ENCODE measurements around the gene DUS1L.

DUS1L gene

DNA sequence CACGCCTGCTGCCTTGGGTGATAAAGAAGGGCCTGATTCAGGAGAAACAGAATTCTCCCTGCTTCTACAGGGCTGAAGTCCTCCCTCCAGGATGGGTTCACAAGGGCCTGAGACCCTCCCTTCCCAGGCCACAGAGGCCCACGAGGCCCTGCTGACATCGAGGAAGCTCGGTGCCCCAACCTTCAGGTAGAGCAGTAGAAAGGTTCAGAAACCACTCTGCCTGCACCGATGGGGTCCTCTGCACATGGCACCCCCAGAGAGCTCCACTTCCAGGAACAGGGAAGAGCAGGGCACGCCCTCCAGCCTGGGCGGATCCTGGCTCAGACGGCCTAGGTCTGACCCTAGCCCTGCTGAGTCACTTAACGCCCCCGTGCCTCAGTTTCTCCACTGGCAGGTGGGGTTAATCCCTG lies 43.7 kb downstream of the DUS1L start:
- H2AFZ ChIP-seq (ENCODE audit: low read length) = peak overlapping the region; percentile 93; the same call in 1 of the 2 replicates

DNA sequence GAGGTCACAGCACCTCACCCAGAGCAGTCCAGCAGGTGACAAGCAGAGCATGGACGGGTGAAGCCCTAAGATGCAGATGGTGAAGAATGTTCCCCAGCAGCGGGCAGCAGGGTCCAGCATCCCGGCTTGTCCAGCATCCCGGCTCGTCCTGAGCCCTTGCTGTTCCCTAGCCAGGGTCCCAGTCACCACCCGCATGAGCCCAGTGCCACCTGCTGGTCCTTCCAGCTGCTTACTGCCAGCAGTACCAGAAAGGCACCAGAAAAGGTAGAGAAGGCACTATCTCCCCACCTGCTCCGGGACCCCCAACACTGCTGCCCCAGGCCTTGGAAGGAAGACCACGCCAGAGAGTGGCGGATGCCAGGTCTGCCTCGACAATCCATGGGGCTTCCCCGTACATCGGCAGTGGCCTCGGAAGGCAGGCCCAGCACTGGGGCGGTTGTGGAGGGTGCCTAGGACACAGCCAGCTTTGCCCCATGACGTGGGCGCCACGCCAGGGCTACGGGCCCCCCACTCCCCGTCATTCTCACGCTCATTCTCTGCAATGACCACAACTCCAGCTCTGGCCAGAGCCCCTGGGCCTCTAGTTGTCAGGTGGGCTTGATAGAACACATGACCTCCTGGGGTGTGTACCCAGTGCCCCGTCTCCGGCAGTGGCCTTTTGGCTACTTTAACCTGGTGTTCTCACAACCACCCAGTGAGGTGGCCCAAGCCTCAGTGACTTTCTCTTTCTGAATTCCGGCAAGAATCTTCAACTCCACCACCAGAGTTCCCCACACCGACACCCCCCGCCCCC lies 44.3 kb downstream of the DUS1L start:
- Histone ChIP-seq H3K4me1 (ENCODE audit: low read length) (peaks cover 9% of the 10 kb centered on the region), H4K20me1 (ENCODE audit: insufficient read depth, low read length) (no peaks in the 10 kb centered on the region), H3K4me3 (ENCODE audit: low read length) (peak overlapping the region; percentile 100), H3K9me3 (replicated peaks; ENCODE audit: insufficient read depth, low read length) (no peaks in the 10 kb centered on the region), H3K27me3 (replicated peaks; ENCODE audit: insufficient read depth, low read length) (no peaks in the 10 kb centered on the region), H3K79me2 (ENCODE audit: low read length) (peaks cover 39% of the 10 kb centered on the region), H3K4me2 (ENCODE audit: low read depth, low read length) (peak overlapping the region; percentile 98), H3K9me2 (replicated peaks; ENCODE audit: insufficient read depth, low read length) (no peaks in the 10 kb centered on the region), H2AFZ (ENCODE audit: low read length) (no peak overlapping the region), H3K9ac (ENCODE audit: low read length) (peak overlapping the region; percentile 92; the same call in 1 of the 2 replicates), H3F3A (ENCODE audit: insufficient read depth, low read length) (peaks cover 13% of the 10 kb centered on the region), H3K27ac (ENCODE audit: low read length) (peak overlapping the region; percentile 4; the same call in 1 of the 2 replicates), H3K36me3 (replicated peaks; ENCODE audit: insufficient read depth, low read length) (no peaks in the 10 kb centered on the region)
- DNase-seq = peak; percentile 54
- TF ChIP-seq, protein P1, sequence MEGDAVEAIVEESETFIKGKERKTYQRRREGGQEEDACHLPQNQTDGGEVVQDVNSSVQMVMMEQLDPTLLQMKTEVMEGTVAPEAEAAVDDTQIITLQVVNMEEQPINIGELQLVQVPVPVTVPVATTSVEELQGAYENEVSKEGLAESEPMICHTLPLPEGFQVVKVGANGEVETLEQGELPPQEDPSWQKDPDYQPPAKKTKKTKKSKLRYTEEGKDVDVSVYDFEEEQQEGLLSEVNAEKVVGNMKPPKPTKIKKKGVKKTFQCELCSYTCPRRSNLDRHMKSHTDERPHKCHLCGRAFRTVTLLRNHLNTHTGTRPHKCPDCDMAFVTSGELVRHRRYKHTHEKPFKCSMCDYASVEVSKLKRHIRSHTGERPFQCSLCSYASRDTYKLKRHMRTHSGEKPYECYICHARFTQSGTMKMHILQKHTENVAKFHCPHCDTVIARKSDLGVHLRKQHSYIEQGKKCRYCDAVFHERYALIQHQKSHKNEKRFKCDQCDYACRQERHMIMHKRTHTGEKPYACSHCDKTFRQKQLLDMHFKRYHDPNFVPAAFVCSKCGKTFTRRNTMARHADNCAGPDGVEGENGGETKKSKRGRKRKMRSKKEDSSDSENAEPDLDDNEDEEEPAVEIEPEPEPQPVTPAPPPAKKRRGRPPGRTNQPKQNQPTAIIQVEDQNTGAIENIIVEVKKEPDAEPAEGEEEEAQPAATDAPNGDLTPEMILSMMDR (IDR thresholded peaks at IDR 0.05; ENCODE audit: low read length) = peak; percentile 72
- no peak for TF ChIP-seq EZH2 (optimal IDR thresholded peaks at IDR 0.05; ENCODE audit: low read depth, low read length)

More for the DNA sequence above, 43.7 kb downstream of the DUS1L start:
- H4K20me1 ChIP-seq (ENCODE audit: insufficient read depth, low read length) = no peaks in the 10 kb centered on the region
- no peak for DNase-seq
- TF ChIP-seq EZH2 (optimal IDR thresholded peaks at IDR 0.05; ENCODE audit: low read depth, low read length) (no peak), EZH2phosphoT487 (IDR thresholded peaks at IDR 0.05; ENCODE audit: low read length) (no peak)
- TF ChIP-seq, protein P1 (IDR thresholded peaks at IDR 0.05; ENCODE audit: low read length) = no peak
- H3K79me2 ChIP-seq (ENCODE audit: low read length) = peaks cover 39% of the 10 kb centered on the region
- peak overlapping the region; percentile 100 for H3K4me3 ChIP-seq (ENCODE audit: low read length)
- H3K9ac ChIP-seq (ENCODE audit: low read length) = peak overlapping the region; percentile 92
- H3K4me2 ChIP-seq (ENCODE audit: low read depth, low read length) = peak overlapping the region; percentile 98
- H3F3A ChIP-seq (ENCODE audit: insufficient read depth, low read length) = peaks cover 13% of the 10 kb centered on the region
- H3K4me1 ChIP-seq (ENCODE audit: low read length) = peaks cover 9% of the 10 kb centered on the region
- peak overlapping the region; percentile 4; the same call in 1 of the 2 replicates for H3K27ac ChIP-seq (ENCODE audit: low read length)
- no peaks in the 10 kb centered on the region for H3K9me3 ChIP-seq (replicated peaks; ENCODE audit: insufficient read depth, low read length)
- no peaks in the 10 kb centered on the region for H3K27me3 ChIP-seq (replicated peaks; ENCODE audit: insufficient read depth, low read length)
- no peaks in the 10 kb centered on the region for H3K9me2 ChIP-seq (replicated peaks; ENCODE audit: insufficient read depth, low read length)
- no peaks in the 10 kb centered on the region for H3K36me3 ChIP-seq (replicated peaks; ENCODE audit: insufficient read depth, low read length)

DNA sequence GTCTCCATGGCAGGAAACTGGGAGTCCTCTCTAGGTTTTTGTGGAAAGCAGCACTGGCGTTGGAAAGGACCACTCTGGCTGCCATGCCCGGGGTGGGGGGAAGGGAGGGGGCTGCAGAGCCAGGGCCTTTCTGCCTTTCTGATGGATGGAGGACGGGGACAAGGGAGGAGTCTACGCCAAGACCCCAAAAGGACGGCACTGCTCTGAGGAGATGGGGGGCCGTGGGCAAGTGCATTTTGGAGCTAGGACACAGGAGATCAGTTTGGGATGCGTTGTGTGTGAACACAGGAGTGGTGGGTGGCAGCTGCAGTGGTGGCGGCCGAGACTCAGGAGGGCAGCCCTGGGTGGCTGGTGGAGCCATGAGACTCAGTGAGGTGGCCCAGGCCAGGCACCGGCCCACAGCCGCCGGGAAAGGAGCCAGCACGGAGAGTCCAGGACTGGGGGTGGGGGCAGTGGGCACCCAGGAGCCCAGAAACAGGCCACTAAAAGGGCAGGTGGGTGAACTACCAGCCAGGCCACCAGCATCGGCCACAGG lies 45.0 kb downstream of the DUS1L start:
- Histone ChIP-seq H3K4me3 (ENCODE audit: low read length) (no peak overlapping the region), H3K27me3 (replicated peaks; ENCODE audit: insufficient read depth, low read length) (no peaks in the 10 kb centered on the region), H3K36me3 (replicated peaks; ENCODE audit: insufficient read depth, low read length) (no peaks in the 10 kb centered on the region), H3K9me3 (replicated peaks; ENCODE audit: insufficient read depth, low read length) (no peaks in the 10 kb centered on the region), H3K9ac (ENCODE audit: low read length) (no peak overlapping the region), H3K27ac (ENCODE audit: low read length) (no peak overlapping the region), H3K4me2 (ENCODE audit: low read depth, low read length) (no peak overlapping the region; the same call in 1 of the 2 replicates), H2AFZ (ENCODE audit: low read length) (no peak overlapping the region), H3F3A (ENCODE audit: insufficient read depth, low read length) (peaks cover 13% of the 10 kb centered on the region), H3K9me2 (replicated peaks; ENCODE audit: insufficient read depth, low read length) (no peaks in the 10 kb centered on the region), H4K20me1 (ENCODE audit: insufficient read depth, low read length) (no peaks in the 10 kb centered on the region), H3K4me1 (ENCODE audit: low read length) (peaks cover 9% of the 10 kb centered on the region), H3K79me2 (ENCODE audit: low read length) (peaks cover 39% of the 10 kb centered on the region)
- TF ChIP-seq, protein P1 (IDR thresholded peaks at IDR 0.05; ENCODE audit: low read length) = no peak
- TF ChIP-seq EZH2phosphoT487 (IDR thresholded peaks at IDR 0.05; ENCODE audit: low read length) (no peak), EZH2 (optimal IDR thresholded peaks at IDR 0.05; ENCODE audit: low read depth, low read length) (no peak)
- no peak for DNase-seq
